NCI-H1048 (cell line): Measurements from ENCODE around the gene PALM3.
"Not testable (repeated sequence)": the region's sequence is repeated elsewhere in the genome, so short reads cannot be mapped to it uniquely, and the experiment has no call there.

Experiments
- DNase-seq: peaks from one replicate; lab custom pipeline; 2025; lab: John Stamatoyannopoulos, UW

The PALM3 gene

GRCh38 chr19:14030997-14031718, 30.7 kb downstream of the PALM3 start:
- no peak for DNase-seq

GRCh38 chr19:14028901-14029300, 33.0 kb downstream of the PALM3 start:
- no peak for DNase-seq

DNA sequence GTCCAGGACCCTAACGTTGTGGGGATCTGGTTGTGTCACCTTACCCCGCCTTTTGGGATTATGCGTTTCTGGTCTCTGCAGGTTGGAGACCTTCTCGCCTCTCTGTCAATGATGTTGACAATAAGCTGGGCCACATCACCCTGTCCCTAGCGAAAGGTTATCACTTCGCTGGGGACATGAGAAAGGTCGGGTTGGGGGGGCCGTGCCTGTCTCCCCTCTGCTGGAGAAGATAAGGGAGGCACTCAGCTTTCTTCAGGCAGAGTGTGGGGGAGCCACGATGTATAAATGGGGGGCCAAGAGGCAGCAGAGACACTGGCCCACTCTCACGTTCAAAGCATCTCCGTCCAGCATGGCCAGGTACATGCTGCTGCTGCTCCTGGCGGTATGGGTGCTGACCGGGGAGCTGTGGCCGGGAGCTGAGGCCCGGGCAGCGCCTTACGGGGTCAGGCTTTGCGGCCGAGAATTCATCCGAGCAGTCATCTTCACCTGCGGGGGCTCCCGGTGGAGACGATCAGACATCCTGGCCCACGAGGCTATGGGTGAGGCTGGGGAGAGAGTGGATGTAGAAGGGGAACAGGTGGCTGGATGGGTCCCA, 33.9 kb downstream of the PALM3 start, which contains the start of gene RLN3:
TSS of gene RLN3 (plus strand) at position 293 of the 595 bp plus-strand sequence. CDS start at position 350, 57 bp downstream.
- no peak for DNase-seq

GRCh38 chr19:14026652-14027192, 35.2 kb downstream of the PALM3 start:
- DNase-seq: not testable (repeated sequence)

GRCh38 chr19:14023404-14024235, 38.3 kb downstream of the PALM3 start:
- DNase-seq: no peak

DNA sequence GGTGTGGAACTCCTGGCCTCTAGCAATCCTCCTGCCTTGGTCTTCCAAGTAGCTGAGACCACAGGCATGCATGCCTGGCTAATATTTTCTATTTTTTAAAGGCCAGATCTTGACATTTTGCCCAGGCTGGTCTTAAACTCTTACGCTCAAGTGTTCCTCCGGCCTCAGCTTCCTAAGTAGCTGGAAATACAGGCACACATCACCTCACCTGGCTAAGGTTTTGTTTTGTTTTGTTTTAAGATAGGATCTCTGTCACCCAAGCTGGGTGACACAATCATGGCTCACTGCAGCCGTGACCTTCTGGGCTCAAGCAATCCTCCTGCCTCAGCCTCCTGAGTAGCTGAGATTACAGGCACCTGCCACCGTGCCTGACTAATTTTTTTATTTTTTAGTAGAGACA, 39.4 kb downstream of the PALM3 start:
- DNase-seq: no peak

DNA sequence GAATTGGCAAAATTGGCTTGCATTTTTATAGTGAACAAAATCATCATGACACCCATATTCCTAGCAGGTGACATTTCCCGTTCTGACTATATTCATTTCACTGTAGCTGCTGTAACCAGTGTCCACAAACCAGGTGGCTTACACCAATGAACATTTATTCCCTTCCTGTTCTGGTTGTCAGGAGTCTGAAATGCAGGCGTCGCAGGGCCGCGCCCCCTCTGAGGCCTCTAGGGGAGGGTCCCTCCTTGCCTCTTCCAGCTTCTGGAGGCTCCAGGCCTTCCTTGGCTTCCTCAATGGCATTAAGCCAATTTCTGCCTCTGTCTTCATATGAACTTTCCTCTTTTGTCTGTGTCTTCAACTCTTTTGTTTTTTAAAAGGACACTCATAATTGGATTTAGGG, 40.4 kb downstream of the PALM3 start:
- no peak for DNase-seq

DNA sequence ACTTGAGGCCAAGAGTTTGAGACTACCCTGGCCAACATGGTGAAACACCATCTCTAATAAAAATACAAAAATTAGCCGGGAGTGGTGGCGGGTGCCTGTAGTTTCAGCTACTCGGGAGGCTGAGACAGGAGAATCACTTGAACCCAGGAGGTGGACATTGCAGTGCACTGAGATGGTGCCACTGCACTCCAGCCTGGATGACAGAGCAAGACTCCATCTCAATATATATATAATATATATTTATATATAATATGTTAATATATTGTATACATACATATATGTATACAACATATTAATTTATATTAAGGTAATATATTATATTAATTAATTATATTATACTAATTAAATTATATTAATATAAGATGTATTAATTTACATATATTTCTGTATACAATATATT, 42.1 kb downstream of the PALM3 start:
- DNase-seq: not testable (repeated sequence)

- DNase-seq: no peak
Observed at GRCh38 chr19:14019100-14019499, 42.8 kb downstream of the PALM3 start.

DNA sequence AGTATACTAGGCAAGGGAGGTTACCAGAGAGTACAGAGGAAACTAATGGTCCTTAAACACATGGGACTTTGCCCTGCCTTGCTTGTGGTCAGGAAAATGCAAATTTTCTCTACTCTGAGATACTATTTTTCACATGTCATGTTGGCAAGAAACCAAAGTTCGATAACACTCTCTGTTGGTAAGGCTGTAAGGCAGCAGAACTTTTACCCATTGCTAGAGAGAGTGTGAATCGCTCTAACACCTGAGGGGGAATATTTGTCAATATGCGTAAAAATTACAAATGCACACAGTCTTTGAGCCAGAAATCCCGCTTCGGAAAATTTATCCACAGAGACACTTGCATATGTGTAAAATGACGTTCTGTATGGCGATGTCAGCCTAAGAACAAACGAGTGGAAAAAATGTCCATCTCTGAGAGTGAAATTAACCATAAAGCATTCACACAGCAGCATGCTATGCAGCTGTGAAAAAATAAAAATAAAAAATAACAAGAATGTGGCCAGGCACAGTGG, 46.3 kb downstream of the PALM3 start:
- DNase-seq: no peak

- no peak for DNase-seq
Observed at GRCh38 chr19:14012378-14012915, 49.4 kb downstream of the PALM3 start.

GRCh38 chr19:14006766-14007562, 54.9 kb downstream of the PALM3 start:
- peak; percentile 78 for DNase-seq

- DNase-seq: peak; percentile 97
Observed at GRCh38 chr19:14006085-14006765, 55.7 kb downstream of the PALM3 start, which contains the start of gene RFX1. Gene RFX1 (minus strand): TSS chr19:14006320. CDS start chr19:13993843, 12,477 bp downstream.

DNA sequence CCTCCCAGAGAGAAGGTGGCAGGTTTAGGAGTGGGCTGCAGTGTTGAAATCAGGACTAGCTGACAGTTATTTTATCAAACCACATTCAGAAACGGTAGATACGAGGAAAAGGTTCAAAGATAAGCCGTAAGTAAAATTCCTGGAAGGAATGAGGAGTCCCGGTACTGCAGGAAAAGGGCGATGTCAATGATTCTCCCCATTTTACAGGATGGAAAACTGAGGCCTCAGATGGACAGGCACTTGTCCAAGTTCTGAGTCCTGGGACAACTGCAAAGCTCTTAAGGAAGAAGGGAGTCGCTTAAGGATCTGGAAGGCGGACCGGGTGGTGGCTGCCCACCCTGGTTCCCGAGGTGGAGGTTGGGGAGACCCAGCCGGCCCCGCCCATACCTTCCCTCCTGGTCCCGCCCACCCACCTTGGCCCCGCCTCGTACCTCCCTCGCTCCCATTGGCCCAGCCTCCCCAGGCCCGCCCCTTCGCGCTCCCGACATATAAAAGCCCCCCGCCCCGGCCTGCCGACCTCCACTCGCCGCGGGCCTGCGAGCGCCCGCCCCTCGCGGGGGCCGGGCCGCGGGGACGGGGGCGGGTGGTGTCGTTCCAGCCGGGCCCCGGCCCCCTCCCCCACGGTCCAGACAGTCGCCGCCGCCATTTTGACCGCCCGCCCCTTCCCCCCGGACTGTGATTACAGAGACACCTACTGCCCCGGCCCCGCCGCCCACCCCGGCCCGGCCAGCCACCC, 56.4 kb downstream of the PALM3 start:
- DNase-seq: peak; percentile 28

DNA sequence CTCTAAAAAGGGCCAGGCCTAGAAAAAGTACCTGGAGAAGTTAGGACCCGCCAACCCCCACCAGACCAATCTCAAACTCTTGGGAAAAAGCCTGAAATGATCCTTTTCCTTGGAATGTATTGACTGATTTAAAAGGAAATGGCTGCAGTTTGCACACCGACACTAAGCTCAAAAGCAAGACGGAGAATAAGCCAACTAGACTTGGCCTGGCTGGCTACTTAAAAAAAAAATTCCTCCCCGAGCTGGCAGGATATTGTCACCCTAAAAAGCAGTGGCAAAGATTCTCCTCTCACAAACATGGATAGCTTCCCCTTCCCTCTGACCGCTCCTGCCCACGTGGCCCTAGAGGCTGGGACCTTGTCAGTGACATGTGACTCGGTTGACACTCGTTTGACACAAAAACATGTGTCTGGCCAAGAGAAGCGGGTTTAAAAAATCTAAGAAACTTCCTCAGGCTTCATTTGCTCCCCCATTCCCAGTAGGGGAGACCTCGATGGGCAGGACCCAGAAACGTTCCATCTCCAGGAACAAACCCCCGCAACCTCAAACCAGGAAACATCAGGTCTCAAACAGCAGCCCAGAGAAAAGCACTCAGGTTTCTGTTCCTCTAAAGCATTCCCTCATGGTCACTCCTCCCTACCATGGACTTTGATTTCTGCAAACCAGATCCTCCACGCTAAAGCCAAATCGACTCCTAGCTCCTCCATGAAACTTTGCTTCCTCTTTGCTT, 57.1 kb downstream of the PALM3 start:
- no peak for DNase-seq
